Lower lobe of right lung (tissue), 2 donors: ENCODE measurements around the gene ZNF827. TPM values are rescaled to one million over a fixed set of nuclear protein-coding genes. Genes with fewer than 3 reads are reported as not detected.

Experiments used
- ATAC-seq, 2 donors: fragments of 200-7000 bp; cut with Tn5 transposase; one replicate each; pipeline ENCODE4 v1.9.1; 2020 to 2022; ENCODE audit warnings: mild to moderate bottlenecking in 2 of 2, moderate library complexity in 2 of 2
- DNase-seq: peaks from one replicate; pipeline ENCODE4 v3.0.0-alpha.2; 2020
- H3K27ac ChIP-seq: fragments of 200-600 bp; one replicate; pipeline ENCODE4 v1.8.0; 2022
- H3K27me3 ChIP-seq: fragments of 200-600 bp; one replicate; pipeline ENCODE4 v1.8.0; 2022; ENCODE audit warnings: low read depth
- H3K36me3 ChIP-seq: fragments of 200-600 bp; one replicate; pipeline ENCODE4 v1.8.0; 2022; ENCODE audit warnings: mild to moderate bottlenecking
- H3K4me1 ChIP-seq: fragments of 200-600 bp; one replicate; pipeline ENCODE4 v1.8.0; 2022
- H3K4me3 ChIP-seq: fragments of 200-600 bp; one replicate; pipeline ENCODE4 v1.8.0; 2022; ENCODE audit warnings: mild to moderate bottlenecking
- H3K9me3 ChIP-seq: fragments of 200-600 bp; one replicate; pipeline ENCODE4 v1.8.0; 2022
- CTCF ChIP-seq: fragments of 200-600 bp; IDR thresholded peaks from one replicate; pipeline ENCODE4 v1.8.0; 2022; ENCODE audit warnings: antibody characterized with exemption, mild to moderate bottlenecking
- intact Hi-C: fragments of 100-400 bp; cut with DNase I; formaldehyde crosslinking; loops from one replicate; pipeline ENCODE4 v1.11.0; 2022
- total RNA-seq: library from RNA; stranded (reverse); fragmentation: NEBNext Ultra II Directional; extraction: Animal tissue kit (Norgen Biotek cat#: 25700); gene quantifications from one replicate; pipeline ENCODE4 v1.2.1, GENCODE V29; 2021
- donor health status: DM: no; HTN: yes; CAD: no; lungs with severe emphysema.

Gene ZNF827
- total RNA-seq, 1 donor from 2014 or later, result 11.3 TPM

- H3K4me3 ChIP-seq, result no peak overlapping the region
- ATAC-seq (no peak), DNase-seq (no peak)
- no peaks in the 10 kb centered on the region for H3K36me3 ChIP-seq
- H3K9me3 ChIP-seq, result no peaks in the 10 kb centered on the region
- H3K27ac ChIP-seq, result no peak overlapping the region
- no peaks in the 10 kb centered on the region for H3K4me1 ChIP-seq
- intact Hi-C loops, result no loop called here
- no peaks in the 10 kb centered on the region for H3K27me3 ChIP-seq
- no peak for TF ChIP-seq CTCF
Observed at GRCh38 chr4:145797278-145797677, 141.3 kb downstream of the ZNF827 start.

- ATAC-seq (no peak), DNase-seq (no peak)
- no peaks in the 10 kb centered on the region for H3K9me3 ChIP-seq
- no peaks in the 10 kb centered on the region for H3K36me3 ChIP-seq
- no peak overlapping the region for H3K27ac ChIP-seq
- TF ChIP-seq CTCF, result no peak
- no peaks in the 10 kb centered on the region for H3K4me1 ChIP-seq
- no peak overlapping the region for H3K4me3 ChIP-seq
- intact Hi-C loops, result no loop called here
- H3K27me3 ChIP-seq, result no peaks in the 10 kb centered on the region
Observed at GRCh38 chr4:145796346-145796745, 142.3 kb downstream of the ZNF827 start.

- H3K36me3 ChIP-seq, result no peaks in the 10 kb centered on the region
- H3K27me3 ChIP-seq, result no peaks in the 10 kb centered on the region
- H3K27ac ChIP-seq, result no peak overlapping the region
- H3K9me3 ChIP-seq, result no peaks in the 10 kb centered on the region
- TF ChIP-seq CTCF, result no peak
- DNase-seq (no peak), ATAC-seq (no peak)
- intact Hi-C loops, result no loop called here
- no peaks in the 10 kb centered on the region for H3K4me1 ChIP-seq
- H3K4me3 ChIP-seq, result no peak overlapping the region
Observed at GRCh38 chr4:145795521-145795920, 143.1 kb downstream of the ZNF827 start.

- no peaks in the 10 kb centered on the region for H3K36me3 ChIP-seq
- no peaks in the 10 kb centered on the region for H3K9me3 ChIP-seq
- no peak for TF ChIP-seq CTCF
- no peaks in the 10 kb centered on the region for H3K27me3 ChIP-seq
- DNase-seq (no peak), ATAC-seq (no peak)
- H3K27ac ChIP-seq, result no peak overlapping the region
- no peaks in the 10 kb centered on the region for H3K4me1 ChIP-seq
- intact Hi-C loops, result no loop called here
- no peak overlapping the region for H3K4me3 ChIP-seq
Observed at GRCh38 chr4:145792429-145792828, 146.2 kb downstream of the ZNF827 start.

- Histone ChIP-seq H3K4me3 (no peak overlapping the region), H3K27me3 (no peaks in the 10 kb centered on the region), H3K9me3 (no peaks in the 10 kb centered on the region), H3K27ac (no peak overlapping the region), H3K36me3 (no peaks in the 10 kb centered on the region), H3K4me1 (no peaks in the 10 kb centered on the region)
- DNase-seq, result no peak
- no peak for TF ChIP-seq CTCF
- intact Hi-C loops, result no loop called here
- ATAC-seq, result no peak
Observed at GRCh38 chr4:145791988-145792387, 146.6 kb downstream of the ZNF827 start.

- Histone ChIP-seq H3K4me3 (no peak overlapping the region), H3K36me3 (no peaks in the 10 kb centered on the region), H3K27ac (no peak overlapping the region), H3K4me1 (no peaks in the 10 kb centered on the region), H3K9me3 (no peaks in the 10 kb centered on the region), H3K27me3 (no peaks in the 10 kb centered on the region)
- TF ChIP-seq CTCF, result no peak
- DNase-seq (no peak), ATAC-seq (no peak)
- intact Hi-C loops, result no loop called here
Observed at GRCh38 chr4:145788755-145789154, 149.9 kb downstream of the ZNF827 start.
